Neural cell (in vitro differentiated cells): ENCODE data around the gene ARHGEF25.

Experiments used
- EP300 ChIP-seq: fragments of 450-650 bp; conservative IDR thresholded peaks from 2 replicates; pipeline ENCODE4 v1.6.1; 2014; ENCODE audit warnings: antibody characterized with exemption, mild to moderate bottlenecking, moderate library complexity; ENCODE audit not compliant: poor library complexity, severe bottlenecking
- EZH2 ChIP-seq: fragments of 200-600, 300-800 bp; shearing (Covaris generic), sonication (generic); IDR thresholded peaks from 2 replicates; pipeline ENCODE4 v1.6.1; 2014; ENCODE audit warnings: antibody characterized with exemption, low read length, borderline replicate concordance, mild to moderate bottlenecking; ENCODE audit not compliant: insufficient read depth, poor library complexity, severe bottlenecking
- MXI1 ChIP-seq: fragments of 450-650 bp; conservative IDR thresholded peaks from 2 replicates; pipeline ENCODE4 v1.6.1; 2014; ENCODE audit warnings: antibody characterized with exemption, mild to moderate bottlenecking; ENCODE audit not compliant: poor library complexity, severe bottlenecking
- POLR2AphosphoS5 ChIP-seq: IDR thresholded peaks from 2 replicates; pipeline ENCODE4 v1.6.1; 2012
- RAD21 ChIP-seq: fragments of 450-650 bp; conservative IDR thresholded peaks from 2 replicates; pipeline ENCODE4 v1.6.1; 2014; ENCODE audit warnings: antibody characterized with exemption, mild to moderate bottlenecking, moderate library complexity
- SMC3 ChIP-seq: fragments of 450-650 bp; conservative IDR thresholded peaks from 2 replicates; pipeline ENCODE4 v1.6.1; 2014; ENCODE audit warnings: antibody characterized with exemption, mild to moderate bottlenecking, moderate library complexity; ENCODE audit not compliant: poor library complexity
- TF ChIP-seq, protein P1 (sequence below): IDR thresholded peaks from 2 replicates; pipeline ENCODE4 v1.6.1; 2012; ENCODE audit warnings: borderline replicate concordance
- TF ChIP-seq, protein P2 (sequence below): fragments of 450-650 bp; IDR thresholded peaks from 2 replicates; pipeline ENCODE4 v1.5.1; 2014; ENCODE audit warnings: antibody characterized with exemption, mild to moderate bottlenecking, moderate library complexity; ENCODE audit not compliant: poor library complexity, severe bottlenecking

DNA sequence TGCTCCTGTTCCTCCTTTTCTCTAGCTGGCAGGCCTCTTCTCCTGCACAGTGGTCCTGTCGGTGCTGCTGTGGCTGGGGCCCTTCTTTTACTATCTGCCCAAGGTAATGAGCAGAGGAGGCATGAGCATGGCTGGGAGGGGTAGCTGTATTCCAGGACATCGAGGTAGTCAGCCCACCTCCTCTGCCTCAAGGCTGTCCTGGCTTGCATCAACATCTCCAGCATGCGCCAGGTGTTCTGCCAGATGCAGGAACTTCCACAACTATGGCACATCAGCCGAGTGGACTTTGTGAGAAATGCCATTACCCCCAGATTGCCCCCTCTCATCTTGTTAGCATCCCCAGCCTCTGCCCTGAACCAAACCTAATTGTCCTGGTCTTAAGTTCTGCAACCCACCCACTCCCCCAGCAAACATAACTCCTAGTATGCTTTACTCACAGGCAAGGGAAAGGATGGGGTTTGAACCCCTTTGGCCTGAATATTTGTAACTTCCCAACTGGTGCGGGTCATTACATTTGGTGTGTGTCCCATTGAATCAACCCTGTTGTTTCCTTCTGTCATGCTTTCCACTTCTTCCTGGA lies 12.7 kb downstream of the ARHGEF25 start:
- TF ChIP-seq MXI1, result no peak
- TF ChIP-seq, protein P1, sequence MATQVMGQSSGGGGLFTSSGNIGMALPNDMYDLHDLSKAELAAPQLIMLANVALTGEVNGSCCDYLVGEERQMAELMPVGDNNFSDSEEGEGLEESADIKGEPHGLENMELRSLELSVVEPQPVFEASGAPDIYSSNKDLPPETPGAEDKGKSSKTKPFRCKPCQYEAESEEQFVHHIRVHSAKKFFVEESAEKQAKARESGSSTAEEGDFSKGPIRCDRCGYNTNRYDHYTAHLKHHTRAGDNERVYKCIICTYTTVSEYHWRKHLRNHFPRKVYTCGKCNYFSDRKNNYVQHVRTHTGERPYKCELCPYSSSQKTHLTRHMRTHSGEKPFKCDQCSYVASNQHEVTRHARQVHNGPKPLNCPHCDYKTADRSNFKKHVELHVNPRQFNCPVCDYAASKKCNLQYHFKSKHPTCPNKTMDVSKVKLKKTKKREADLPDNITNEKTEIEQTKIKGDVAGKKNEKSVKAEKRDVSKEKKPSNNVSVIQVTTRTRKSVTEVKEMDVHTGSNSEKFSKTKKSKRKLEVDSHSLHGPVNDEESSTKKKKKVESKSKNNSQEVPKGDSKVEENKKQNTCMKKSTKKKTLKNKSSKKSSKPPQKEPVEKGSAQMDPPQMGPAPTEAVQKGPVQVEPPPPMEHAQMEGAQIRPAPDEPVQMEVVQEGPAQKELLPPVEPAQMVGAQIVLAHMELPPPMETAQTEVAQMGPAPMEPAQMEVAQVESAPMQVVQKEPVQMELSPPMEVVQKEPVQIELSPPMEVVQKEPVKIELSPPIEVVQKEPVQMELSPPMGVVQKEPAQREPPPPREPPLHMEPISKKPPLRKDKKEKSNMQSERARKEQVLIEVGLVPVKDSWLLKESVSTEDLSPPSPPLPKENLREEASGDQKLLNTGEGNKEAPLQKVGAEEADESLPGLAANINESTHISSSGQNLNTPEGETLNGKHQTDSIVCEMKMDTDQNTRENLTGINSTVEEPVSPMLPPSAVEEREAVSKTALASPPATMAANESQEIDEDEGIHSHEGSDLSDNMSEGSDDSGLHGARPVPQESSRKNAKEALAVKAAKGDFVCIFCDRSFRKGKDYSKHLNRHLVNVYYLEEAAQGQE, result no peak
- TF ChIP-seq, protein P2, sequence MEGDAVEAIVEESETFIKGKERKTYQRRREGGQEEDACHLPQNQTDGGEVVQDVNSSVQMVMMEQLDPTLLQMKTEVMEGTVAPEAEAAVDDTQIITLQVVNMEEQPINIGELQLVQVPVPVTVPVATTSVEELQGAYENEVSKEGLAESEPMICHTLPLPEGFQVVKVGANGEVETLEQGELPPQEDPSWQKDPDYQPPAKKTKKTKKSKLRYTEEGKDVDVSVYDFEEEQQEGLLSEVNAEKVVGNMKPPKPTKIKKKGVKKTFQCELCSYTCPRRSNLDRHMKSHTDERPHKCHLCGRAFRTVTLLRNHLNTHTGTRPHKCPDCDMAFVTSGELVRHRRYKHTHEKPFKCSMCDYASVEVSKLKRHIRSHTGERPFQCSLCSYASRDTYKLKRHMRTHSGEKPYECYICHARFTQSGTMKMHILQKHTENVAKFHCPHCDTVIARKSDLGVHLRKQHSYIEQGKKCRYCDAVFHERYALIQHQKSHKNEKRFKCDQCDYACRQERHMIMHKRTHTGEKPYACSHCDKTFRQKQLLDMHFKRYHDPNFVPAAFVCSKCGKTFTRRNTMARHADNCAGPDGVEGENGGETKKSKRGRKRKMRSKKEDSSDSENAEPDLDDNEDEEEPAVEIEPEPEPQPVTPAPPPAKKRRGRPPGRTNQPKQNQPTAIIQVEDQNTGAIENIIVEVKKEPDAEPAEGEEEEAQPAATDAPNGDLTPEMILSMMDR, result no peak
- TF ChIP-seq SMC3, result no peak
- no peak for TF ChIP-seq EZH2
- TF ChIP-seq POLR2AphosphoS5, result no peak
- TF ChIP-seq RAD21, result no peak
- TF ChIP-seq EP300, result no peak
